NCI-H1417 (cell line): Measurements from ENCODE around the gene PPP4C.
A peak's percentile ranks its signal among the peaks of the same experiment; 100 is the strongest.
"Not testable (repeated sequence)": the region's sequence is repeated elsewhere in the genome, so short reads cannot be mapped to it uniquely, and the experiment has no call there.

Experiments
- DNase-seq, 3 experiments: peaks; one replicate each; lab custom pipeline; 2025; lab: John Stamatoyannopoulos, UW

PPP4C gene

DNA sequence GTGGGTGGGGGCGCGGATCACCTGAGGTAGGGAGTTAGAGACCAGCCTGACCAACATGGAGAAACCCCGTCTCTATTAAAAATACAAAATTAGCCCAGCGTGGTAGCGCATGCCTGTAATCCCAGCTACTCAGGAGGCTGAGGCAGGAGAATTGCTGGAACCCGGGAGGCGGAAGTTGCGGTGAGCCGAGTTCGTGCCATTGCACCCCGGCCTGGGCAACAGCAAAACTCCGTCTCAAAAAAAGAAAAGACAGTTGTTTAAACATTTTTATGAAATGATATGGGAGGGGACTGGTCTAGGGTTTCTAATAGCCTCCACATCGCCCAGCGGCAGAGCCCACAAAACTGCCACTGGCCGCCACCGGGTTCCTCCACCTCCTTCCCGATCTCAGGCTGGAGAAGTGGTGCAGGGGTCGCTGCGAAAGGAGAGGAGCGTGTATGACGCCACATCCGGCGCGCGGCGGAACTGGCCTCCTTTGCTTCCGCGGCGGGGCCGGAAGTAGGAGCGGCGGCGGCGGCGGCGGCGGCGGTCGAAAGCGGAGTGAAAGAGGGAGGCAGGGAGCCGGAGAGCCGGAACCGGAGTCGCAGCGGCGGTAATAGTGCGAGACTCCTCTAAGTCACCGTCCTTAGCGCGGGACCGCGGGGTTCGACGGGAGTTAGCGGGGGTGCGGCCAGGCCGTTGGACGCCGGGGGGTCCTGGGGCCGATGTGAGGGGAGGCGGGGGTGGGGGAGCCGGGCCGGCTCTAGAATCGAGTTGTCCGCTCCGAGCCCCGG is at the start of gene PPP4C:
Gene PPP4C, plus strand, starts transcription at position 492 of the 773 bp plus-strand sequence. CDS start 384 bp downstream, outside the sequence.
- peak; percentile 67 to 90 (median 84) for DNase-seq

DNA sequence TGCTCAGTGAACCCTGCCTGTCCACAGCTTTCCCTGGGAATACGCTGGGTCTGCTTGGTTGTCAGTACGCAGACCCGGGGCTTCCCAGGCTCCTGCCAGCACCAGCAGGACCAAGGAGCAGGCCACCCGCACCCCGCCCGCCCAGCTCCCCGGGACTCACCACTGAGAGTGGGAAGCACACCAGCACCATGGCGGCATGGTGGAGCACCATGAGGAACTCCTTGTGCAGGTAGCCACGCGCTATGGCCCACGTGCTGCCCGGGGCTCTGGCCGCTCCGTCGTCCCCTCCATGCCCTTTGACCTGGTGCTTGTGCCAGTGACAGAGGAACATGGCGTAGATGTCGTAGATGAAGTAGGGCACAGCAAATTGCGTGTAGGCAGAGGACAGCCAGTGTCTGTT is 49.3 kb upstream of the PPP4C start:
- DNase-seq: no peak

DNA sequence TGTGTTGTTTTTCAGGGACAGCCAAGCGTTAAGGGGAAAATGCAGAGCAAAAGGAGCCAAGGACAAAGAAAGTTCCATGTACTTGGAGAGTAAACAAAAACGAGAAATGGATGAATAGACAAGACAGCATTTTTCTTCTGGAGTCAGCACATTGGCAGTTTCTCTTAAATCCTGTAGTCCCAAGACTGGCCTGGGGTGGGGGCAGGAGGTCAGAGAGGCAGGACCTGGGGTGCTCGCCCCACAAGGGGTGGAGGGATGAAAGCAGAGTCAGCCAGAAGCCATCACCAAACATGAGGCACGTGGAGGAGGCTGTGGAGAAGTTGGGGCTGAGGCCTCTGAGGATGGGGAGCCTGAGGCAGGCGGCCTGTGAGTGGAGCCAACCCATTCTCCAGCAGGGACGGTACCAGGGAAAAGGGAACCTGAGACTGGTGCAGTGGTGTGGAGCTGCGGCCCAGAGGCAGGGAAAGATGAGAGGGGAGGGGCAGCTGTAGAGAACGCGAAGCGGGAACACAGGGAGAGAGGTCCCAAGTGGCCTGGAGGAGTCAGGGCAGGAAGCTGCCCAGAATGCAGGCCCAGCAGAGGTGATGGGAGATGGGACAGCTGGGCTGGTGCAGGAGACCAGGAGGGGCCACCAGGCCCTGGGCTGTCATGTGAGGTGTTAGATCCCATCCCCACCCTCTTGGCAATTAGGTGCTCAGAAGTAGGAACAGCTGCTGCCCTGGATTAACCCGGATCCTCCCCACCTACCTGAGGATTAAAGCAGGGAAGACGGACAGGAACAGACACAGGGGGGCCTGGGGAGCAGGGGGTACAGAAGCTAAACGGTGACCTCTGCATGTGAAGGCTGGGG is 48.0 kb upstream of the PPP4C start:
- DNase-seq: no peak

DNA sequence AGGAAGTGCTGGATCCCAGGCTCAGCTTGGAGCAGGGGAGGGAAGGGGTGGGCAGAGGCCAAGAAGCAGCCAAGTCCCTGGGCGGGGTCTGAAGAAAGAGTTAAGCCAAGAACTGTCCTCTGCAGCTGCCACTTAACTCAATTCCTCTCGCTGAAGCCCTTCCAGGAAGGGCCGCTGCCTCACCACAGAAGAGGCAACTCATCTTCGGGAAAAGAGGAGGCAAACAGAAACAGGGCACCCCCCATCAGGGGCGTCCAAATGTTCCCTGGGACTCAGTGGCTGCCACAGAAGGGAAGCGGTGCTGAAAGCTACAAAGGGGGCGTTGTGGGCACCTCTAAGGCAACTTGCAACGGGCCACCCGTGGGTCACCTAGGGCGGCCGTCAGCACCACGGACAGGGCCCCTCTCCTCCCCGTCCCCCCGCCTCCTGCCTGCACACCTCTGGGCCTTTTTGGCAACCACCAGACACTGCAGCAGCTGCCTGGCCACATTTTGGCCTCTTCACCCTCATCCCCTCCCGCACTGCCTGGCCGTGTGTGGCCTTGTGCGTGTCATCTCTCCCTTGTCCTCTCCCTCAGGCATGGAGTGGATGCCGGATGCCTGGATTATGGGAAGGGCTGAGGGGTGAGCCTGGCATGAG is 47.2 kb upstream of the PPP4C start:
- DNase-seq: no peak

DNA sequence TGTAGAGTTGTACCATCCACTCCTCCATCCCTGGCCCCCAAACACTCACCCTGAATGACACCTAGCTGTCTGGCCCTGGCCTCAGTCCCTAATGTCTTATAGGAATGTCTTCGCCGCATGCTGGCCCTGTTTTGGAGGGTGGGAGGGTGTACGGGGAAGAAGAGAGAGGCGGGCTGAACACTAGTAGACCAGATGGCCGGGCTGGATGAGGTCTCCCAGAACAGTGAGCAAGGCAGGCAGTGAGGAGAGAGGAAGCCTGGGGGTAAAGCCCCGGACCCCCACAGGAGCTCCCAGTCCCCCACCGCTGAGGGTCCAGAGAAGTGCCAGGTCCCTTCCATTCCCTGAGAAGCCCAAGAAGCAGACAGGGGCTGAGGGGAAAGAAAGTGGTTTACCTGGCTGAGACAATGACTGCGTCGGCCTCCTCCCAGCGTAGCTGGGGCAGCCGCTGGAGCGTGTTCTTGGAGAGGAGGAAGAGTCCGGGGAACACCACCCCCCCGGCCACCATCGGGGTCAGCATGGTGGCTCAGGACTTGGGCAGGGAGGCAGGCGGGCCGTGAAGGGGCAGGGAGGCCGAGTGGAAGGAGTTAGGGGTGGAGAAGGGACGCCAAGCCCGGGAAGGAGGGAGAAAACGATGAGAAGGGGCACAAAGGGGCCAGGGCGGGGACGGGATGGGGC is 45.6 kb upstream of the PPP4C start:
- peak in 2 of 3 experiments; percentile 37 to 41 for DNase-seq

DNA sequence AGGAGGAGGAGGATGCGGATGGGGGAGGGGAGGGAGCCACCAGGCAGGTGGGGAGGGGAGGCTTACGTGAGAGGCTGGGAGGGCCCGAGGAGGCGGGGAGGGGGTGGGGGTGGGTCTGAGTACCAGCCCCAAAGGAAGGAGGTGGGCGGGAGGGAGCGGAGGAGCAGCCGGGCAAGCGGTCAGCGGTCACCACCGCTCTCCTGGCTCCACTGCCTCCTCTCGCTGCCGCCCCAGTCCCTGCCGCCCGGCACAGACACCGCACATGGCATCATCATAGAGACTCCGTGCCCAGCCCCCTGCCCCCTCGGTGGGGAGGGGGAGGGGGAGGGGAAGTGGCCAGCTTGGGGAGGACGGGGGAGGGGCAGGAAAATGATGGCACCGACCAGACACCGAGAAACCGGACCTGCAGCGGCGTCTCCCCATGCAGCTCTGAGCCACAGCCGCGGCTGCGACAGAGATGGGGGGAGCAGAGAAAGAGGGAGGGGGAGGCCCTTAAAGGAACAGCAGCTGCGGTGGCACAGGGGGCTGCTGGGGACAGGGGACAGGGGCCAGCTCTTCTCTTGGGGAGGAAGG is 44.9 kb upstream of the PPP4C start, which contains the start of gene TLCD3B:
Gene TLCD3B, minus strand, starts transcription at position 431 of the 573 bp plus-strand sequence. CDS start 744 bp downstream, outside the sequence.
- peak in 2 of 3 experiments; percentile 55 to 81 for DNase-seq

DNA sequence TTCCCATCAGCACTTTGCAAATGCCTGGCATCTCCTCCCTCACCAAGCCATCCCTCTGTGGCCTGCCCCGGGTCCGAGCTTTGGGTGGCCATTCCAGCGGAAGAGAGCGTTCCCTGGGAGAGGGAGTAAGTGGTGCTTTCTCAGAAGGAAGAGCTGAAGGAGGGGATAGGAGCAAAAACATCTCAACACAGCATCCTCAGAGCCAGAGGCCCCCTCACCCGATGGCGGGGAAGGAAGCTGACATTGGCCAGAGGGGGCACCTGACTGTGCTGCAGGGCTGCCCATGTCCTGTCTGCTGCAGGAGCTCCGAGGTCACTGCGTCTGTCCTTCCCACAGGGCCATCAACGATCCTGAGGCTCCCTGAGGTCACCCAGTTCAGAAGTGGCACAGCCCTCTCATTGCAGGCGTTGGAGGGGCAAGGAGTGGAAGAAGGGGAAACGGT is 44.3 kb upstream of the PPP4C start:
- peak in 2 of 3 experiments; percentile 29 to 46 for DNase-seq

DNA sequence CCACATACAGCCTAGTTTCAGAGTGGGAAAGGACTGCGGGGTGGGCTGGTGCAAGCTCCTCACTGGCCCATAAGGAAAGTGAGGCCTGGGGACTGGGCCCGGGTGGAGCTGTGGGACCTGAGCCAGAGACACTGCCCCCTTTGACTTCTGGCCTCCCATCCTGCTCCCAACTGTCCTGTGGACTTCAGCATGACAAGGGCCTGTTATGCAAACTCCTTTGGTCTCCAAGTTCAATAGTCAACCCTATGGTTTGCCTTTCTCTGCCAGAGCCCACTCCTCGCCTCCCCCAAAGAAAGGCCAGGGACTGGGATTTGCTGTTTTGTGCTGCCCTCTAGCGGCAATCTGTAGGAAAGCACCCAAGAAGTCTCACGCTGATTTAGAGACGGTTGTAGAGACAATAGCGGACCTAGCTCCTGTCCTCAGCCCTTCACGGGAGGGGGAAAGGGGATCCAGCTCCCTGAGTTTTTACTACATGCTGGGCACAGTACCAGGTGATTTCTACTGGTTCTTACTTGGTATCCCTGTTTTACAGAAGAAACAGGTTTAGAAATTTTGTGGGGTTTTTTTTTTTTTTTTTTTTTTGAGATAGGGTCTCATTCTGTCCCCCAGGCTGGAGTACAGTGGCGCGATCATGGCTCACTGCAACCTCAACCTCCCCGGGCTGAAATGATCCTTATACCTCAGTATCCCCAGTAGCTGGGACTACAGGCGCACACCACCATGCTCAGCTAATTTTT is 43.5 kb upstream of the PPP4C start:
- DNase-seq: peak; percentile 70 to 90 (median 71)

DNA sequence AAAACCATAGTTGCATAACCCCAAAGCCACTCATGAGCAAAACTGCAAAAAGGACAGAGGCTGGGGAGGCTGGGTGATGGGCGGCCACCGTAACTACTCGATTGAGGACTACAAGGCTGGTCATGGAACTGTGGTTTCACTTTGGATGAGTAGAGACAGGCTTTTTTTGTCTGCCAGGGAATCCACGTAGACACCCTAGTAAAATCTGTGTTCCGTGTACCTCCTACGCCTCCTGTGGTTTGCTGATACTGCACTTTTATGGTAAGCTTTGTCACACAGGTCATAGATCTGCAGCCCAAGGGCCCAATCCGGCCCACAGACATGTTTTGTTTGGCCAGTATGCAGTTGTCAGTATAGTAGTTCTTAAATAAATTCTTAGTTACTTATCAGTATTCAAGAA is 42.5 kb upstream of the PPP4C start:
- DNase-seq: no peak

DNA sequence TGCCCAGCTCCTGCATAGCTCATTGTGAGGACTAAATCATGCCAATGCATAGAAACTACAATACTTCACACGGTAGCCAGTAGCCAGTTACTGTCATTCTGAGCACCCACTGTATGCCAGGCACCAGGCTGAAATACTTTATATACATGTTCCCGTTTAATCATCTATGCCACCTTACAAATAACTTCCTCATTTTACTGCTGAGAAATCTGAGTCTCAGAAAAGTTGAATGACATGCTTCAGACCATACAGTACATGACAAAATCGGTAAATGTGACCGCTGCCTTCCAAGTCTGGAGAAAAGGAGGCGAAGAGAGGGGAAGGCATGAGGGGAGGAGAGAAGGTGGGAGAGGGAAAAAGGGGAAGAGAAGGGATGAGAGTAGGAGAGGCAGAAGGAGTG is 35.6 kb upstream of the PPP4C start:
- no peak for DNase-seq

DNA sequence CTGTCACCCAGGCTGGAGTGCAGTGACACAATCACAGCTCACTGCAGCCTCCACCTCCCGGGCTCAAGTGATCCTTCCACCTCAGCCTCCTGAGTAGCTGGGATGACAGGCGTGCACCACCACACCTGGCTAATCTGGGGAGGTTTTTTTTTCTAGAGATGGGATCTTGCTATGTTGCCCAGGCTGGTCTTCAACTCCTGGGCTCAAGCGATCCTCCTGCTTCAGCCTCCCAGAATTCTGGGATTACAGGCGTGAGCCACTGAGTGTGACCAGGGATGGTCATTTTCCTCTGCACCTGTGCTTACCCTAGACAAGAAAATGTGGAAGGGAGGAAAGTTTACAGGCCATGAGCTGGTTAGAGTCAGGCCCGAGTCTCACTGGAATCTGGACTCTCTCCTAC is 35.1 kb upstream of the PPP4C start:
- DNase-seq: not testable (repeated sequence)

DNA sequence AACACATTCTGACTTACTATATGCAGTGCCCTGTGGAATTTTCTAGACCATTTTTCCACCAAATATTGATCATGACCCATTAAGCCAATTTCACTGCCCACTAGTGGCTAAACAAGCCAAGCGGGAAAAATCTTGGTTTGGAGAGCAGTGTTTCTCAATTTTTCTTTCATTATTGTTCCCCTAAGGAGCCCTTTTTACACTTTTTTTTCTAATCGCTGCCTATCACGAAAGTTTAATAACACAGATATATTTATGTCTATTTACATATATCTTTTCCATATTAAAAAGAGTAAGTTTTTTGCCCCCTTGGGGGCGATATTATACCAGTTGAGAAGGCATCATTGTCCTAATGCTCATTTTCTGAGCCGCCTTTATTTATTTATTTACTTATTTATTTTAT is 34.0 kb upstream of the PPP4C start:
- peak in 1 of 3 experiments; percentile 51 for DNase-seq

DNA sequence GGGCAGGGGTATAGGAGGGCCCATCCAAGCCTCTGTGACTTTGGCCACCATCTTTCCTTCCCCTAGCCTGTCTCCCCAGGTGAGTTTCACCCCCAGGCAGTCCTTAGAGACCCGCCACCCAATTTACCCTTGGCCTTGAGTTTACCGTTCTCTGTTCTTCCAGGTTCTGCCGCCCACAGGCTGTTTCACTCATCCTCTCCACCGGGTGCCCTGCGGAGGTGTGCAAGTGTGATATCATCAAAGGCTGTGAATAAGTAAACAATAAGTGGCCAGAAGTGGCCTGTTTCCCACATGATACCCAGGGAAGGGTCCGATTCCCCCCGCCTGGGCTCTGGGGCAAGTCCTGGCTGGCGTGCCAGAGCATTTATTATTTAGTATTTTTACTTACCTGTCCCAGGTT is 29.6 kb upstream of the PPP4C start:
- no peak for DNase-seq

DNA sequence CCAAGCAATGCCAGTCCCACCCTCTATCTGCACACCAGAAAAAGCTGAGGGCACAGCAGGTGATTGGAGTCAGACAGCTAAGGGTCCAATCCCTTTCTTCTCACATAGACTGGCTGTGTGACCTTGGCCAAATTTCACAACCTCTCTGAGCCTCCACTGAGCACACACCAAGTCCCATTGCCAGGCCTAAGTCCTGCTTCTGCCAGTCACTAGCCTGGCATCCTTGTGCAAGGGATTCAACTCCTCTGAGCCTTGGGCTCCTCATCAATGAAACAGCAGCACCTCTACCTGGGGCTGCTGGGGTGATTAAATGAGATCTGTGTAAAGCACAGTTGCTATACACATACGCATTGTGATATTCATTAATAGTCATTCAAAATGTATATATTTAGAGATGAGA is 29.2 kb upstream of the PPP4C start:
- DNase-seq: no peak

DNA sequence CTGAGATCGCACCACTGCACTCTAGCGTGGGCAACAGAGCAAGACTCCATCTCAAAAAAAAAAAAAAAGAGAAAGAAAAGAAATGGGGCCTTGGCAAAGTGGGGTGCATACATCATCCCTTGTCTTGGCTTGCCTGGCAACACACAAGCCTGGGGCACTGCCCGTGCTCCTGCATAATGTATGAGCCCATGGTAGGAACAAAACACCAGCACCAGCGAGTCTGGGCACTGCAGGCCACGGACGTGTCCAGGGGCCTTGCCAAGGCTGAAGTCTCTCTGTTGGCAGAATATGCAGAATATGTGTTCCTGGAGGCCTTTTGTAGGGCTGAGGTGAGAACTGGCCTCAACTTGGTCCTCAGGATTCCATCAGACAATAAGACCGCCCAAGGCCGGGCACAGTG is 25.9 kb upstream of the PPP4C start:
- DNase-seq: no peak

DNA sequence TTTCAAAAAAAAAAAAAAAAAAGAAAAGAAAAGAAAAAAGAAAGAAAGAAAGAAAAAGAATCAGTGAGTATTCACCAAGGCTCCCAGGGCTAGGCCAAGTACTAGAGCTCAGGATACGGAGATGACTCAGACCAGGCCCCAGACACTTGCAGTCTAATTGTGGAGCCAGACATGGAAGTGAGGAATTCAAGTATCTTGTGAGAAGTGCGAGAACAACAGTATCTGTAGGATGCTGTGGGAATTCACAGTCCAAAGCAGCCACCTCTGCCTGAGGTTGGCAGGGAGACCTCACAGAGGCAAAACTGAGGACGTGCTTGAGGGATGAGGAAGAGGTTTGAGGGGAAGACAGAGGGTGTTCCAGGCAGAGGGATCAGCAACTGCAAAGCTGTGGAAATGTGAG is 24.3 kb upstream of the PPP4C start:
- DNase-seq: no peak

DNA sequence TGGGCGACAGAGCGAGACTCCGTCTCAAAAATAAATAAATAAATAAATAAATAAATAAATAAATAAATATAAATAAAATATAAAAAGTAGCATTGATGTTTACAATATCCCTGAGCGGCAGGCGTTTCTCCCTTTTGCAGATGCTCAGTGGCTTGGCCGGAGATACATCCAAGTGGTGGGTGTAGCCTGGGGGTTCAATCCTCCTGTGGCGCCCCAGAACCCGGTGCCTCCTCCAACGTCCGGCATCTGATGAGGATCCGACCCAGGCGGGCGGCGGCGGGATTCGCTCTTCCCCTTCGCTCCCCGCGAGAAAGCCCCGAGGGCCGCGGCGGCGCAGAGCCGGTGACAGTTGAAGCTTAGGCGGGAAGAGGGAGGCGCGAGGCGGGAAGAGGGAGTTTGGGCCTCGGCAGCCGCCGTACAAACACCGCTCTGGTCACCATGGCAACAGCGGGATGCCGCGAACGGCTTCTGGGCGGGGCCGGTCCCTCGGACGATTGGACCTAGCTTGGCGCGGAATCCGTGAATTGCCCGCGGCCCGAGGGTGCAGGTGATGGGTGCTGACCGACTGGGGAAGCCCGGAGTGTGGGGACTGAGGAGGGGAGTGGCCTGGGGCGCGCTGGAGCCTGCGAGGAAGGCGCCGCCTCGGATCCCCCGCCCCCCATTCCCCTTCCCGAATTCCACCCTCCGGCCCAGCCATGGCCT is 23.0 kb upstream of the PPP4C start:
- peak; percentile 88 to 97 (median 94) for DNase-seq

DNA sequence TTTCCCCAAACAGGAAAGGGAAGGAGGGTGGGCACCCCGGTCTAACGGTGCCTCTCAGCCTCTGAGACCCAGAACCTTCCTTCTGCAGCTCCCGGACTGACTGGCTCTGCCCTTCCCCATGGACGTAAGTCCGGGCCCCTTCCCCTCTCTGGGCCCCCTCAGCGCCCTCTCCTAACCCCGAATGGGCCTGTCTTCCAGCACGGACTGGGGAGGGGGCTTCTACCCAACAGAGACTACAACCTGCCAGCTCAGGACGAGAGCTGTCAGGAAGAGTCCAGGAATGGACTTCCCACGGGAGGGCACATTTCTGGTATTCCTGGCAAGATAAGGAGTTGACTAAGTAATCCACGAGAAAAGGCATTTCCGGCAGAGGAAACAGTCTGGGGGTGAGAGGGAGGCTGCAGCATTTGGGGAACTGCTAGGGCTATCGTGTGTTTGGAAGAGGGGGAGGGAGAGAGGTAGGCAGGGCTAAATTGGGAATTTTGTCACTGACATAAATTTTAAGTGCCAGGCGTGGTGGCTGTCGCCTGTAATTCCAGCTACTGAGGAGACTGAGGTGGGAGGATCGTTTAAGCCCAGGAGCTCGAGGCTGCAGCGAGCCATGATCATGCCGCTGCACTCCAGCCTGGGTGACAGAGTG is 22.3 kb upstream of the PPP4C start:
- DNase-seq: peak in 2 of 3 experiments; percentile 61 to 67

DNA sequence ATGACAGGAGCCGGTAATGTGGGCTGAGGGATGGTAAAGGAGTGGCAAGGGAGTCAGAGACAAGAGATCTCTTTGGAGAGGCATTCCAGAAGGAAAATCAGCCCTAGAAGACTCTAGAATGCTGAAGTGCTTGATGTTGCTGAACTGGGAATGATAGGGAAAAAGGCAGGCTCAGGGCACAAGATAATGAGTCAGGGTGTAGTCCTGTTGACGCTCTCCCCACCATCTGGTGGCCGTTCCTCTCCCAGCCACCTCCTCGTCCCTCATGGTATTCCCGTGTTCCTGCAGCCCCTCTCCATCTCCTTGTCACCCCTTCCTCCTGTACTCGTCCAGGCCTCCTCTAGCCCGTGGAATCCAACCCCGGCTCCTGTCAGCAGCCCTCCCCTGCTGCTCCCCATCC is 21.3 kb upstream of the PPP4C start:
- no peak for DNase-seq
